ENCODE results near the gene MSH5. TPM values are rescaled to one million over a fixed set of nuclear protein-coding genes. Genes with fewer than 3 reads are reported as not detected.

The MSH5 gene
- total RNA-seq, 1 experiment from 2014 or later = 22.4 TPM

DNA sequence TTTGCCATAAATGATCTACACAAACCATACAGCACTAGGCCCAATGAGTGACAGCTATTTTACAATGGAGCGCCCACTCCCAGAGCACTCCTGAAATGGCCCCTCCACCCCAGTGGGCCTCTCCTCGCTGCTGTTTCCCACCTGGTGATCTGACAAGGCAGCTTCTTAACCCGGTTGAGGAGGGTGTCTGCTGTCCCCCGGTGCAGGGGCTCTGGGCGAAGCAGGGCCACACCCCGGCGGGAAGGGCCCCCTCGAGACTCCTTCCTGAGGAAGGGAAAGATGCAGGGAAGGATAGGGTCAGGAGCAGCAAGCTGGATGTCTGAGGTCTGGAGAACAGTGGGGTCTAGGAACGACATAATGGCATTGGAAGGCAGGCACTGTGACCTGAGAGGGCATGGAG, 46.9 kb upstream of the MSH5 start:
- Histone ChIP-seq H3K14ac (ENCODE audit: insufficient read depth, low read length) (no peak overlapping the region), H4K8ac (replicated peaks; ENCODE audit: insufficient read length, low read depth, low read length) (no peak overlapping the region), H4K91ac (ENCODE audit: insufficient read length, low read depth, low read length) (no peak overlapping the region), H3K18ac (ENCODE audit: insufficient read length, low read depth, low read length) (no peak overlapping the region), H3K56ac (ENCODE audit: insufficient read length, low read depth, low read length) (no peak overlapping the region), H2BK20ac (ENCODE audit: low read depth, low read length, poor library complexity, severe bottlenecking) (no peak overlapping the region), H2AK5ac (ENCODE audit: insufficient read length, low read length) (no peak overlapping the region), H2BK15ac (ENCODE audit: low read depth, low read length) (no peak overlapping the region), H4K20me1 (ENCODE audit: control insufficient read depth, insufficient read depth, insufficient read length) (no peaks in the 10 kb centered on the region), H3K9ac (ENCODE audit: extremely low read depth, insufficient read length, low read length) (no peak overlapping the region), H3K4ac (ENCODE audit: low read depth, low read length) (no peak overlapping the region), H3T11ph (ENCODE audit: low read length) (no peak overlapping the region), H3K4me2 (ENCODE audit: insufficient read depth, insufficient read length, low read length) (no peak overlapping the region), H3K9me3 (ENCODE audit: control insufficient read depth, low read depth, low read length) (no peaks in the 10 kb centered on the region), H2BK12ac (ENCODE audit: insufficient read length, low read depth, low read length) (no peak overlapping the region), H3K27ac (ENCODE audit: insufficient read length, low read depth, low read length) (no peak overlapping the region), H4K5ac (ENCODE audit: insufficient read length, low read depth, low read length) (no peak overlapping the region), H3K23me2 (ENCODE audit: insufficient read length, low read depth, low read length, poor library complexity, severe bottlenecking) (no peaks in the 10 kb centered on the region), H3K23ac (ENCODE audit: insufficient read length, low read depth, low read length) (no peak overlapping the region), H2AFZ (ENCODE audit: low read length) (no peak overlapping the region), H2BK120ac (ENCODE audit: low read depth, low read length, poor library complexity, severe bottlenecking) (no peak overlapping the region), H3K79me2 (ENCODE audit: insufficient read depth, low read length) (no peaks in the 10 kb centered on the region), H3K27me3 (ENCODE audit: insufficient read depth, low read length) (no peaks in the 10 kb centered on the region), H3K4me1 (ENCODE audit: insufficient read depth, low read length) (no peaks in the 10 kb centered on the region), H2BK5ac (ENCODE audit: insufficient read length, low read length) (no peak overlapping the region), H3K79me1 (ENCODE audit: insufficient read depth, low read depth, low read length, poor library complexity, severe bottlenecking) (no peaks in the 10 kb centered on the region)
- no peak for DNase-seq
- Mint-ChIP-seq H3K27ac (0 out of 7 replicates have a peak overlapping the region, but pooled peaks of 1 of the 3 experiments have one; percentile 6), H3K9me3 (no peaks in the 10 kb centered on the region), H3K36me3 (ENCODE audit: insufficient read depth in 1 of 3, low read depth in 3 of 3) (peaks cover 9 to 60% (median 40%) of the 10 kb centered on the region in 3 experiments; a peak in 6 of 7 replicates), H3K27me3 (ENCODE audit: low read depth) (no peaks in the 10 kb centered on the region), H3K4me1 (peaks cover 3 to 8% of the 10 kb centered on the region in 2 experiments; a peak in 3 of 4 replicates), H3K4me3 (no peak overlapping the region)
- WGBS (ENCODE audit: extremely low coverage, insufficient read length, low lambda C conversion rate) = no CpG with 5 or more reads among the region's 9 CpGs
- TF ChIP-seq, protein P1, sequence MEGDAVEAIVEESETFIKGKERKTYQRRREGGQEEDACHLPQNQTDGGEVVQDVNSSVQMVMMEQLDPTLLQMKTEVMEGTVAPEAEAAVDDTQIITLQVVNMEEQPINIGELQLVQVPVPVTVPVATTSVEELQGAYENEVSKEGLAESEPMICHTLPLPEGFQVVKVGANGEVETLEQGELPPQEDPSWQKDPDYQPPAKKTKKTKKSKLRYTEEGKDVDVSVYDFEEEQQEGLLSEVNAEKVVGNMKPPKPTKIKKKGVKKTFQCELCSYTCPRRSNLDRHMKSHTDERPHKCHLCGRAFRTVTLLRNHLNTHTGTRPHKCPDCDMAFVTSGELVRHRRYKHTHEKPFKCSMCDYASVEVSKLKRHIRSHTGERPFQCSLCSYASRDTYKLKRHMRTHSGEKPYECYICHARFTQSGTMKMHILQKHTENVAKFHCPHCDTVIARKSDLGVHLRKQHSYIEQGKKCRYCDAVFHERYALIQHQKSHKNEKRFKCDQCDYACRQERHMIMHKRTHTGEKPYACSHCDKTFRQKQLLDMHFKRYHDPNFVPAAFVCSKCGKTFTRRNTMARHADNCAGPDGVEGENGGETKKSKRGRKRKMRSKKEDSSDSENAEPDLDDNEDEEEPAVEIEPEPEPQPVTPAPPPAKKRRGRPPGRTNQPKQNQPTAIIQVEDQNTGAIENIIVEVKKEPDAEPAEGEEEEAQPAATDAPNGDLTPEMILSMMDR (conservative IDR thresholded peaks at IDR 0.05) = no peak
